H1 (cell line): ENCODE data around the gene ALOX15. TPM values are rescaled to one million over a fixed set of nuclear protein-coding genes. Genes with fewer than 3 reads are reported as not detected.

Source experiments
- CTCF ChIA-PET: fragments of 300-600 bp; sonication (Branson Sonifier 250); formaldehyde crosslinking; loops from one replicate; lab custom pipeline; 2021; ENCODE audit not compliant: partially characterized antibody; lab: Charles Lee
- POLR2A ChIA-PET: fragments of 300-600 bp; sonication (Branson Sonifier 250); formaldehyde crosslinking; loops from one replicate; lab custom pipeline; 2021; ENCODE audit warnings: inconsistent platforms; ENCODE audit not compliant: partially characterized antibody; lab: Charles Lee
- DNase-seq, 2 experiments: peaks; one replicate each; pipeline versions ENCODE4 v3.0.0 to v3.0.0-alpha.2; 2010 to 2022; ENCODE audit warnings: low spot score in 2 of 2, low read depth in 1 of 2, mixed read lengths in 1 of 2
- FAIRE-seq: peaks from 2 replicates; lab custom pipeline; 2011; peaks lifted over from hg19 to GRCh38; lab: Jason Lieb, UNC
- H2AFZ ChIP-seq: 2 replicates; pipeline ENCODE4 v1.8.1; 2012; ENCODE audit warnings: low read length, inconsistent platforms
- H2AK5ac ChIP-seq: 2 replicates; pipeline ENCODE4 v1.6.1; 2013; ENCODE audit warnings: low read depth, low read length
- H2BK120ac ChIP-seq: replicated peaks from 2 replicates; pipeline ENCODE3; 2013; ENCODE audit warnings: low read depth, low read length, inconsistent platforms
- H2BK12ac ChIP-seq: 2 replicates; pipeline ENCODE4 v1.6.1; 2013; ENCODE audit warnings: low read depth, low read length
- H2BK15ac ChIP-seq: 2 replicates; pipeline ENCODE4 v1.6.1; 2013; ENCODE audit warnings: low read length
- H2BK20ac ChIP-seq: 2 replicates; pipeline ENCODE4 v1.6.1; 2013; ENCODE audit warnings: low read length
- H2BK5ac ChIP-seq: 2 replicates; pipeline ENCODE4 v1.6.1; 2013; ENCODE audit warnings: low read depth, low read length
- H3K14ac ChIP-seq: 2 replicates; pipeline ENCODE4 v1.6.1; 2013; ENCODE audit warnings: inconsistent platforms; ENCODE audit not compliant: insufficient read length
- H3K18ac ChIP-seq: 2 replicates; pipeline ENCODE4 v1.6.1; 2013; ENCODE audit warnings: low read length; ENCODE audit errors: extremely low read depth
- H3K23ac ChIP-seq: 2 replicates; pipeline ENCODE4 v1.6.1; 2013; ENCODE audit warnings: inconsistent platforms; ENCODE audit not compliant: insufficient read length
- H3K23me2 ChIP-seq: 2 replicates; pipeline ENCODE4 v1.6.1; 2013; ENCODE audit warnings: low read depth, low read length
- H3K27ac ChIP-seq: 2 replicates; pipeline ENCODE4 v1.6.1; 2011; ENCODE audit warnings: low read depth, low read length, inconsistent platforms
- H3K27me3 ChIP-seq, 4 experiments: replicated peaks in 1 of 4; 1 replicate in 1 of 4; 2 replicates in 3 of 4; pipeline versions ENCODE4 v1.6.1 to v1.8.1; 2011 to 2013; ENCODE audit warnings: low read length in 3 of 4, mild to moderate bottlenecking in 3 of 4, inconsistent platforms in 2 of 4, mixed read lengths in 2 of 4, moderate library complexity in 1 of 4; ENCODE audit not compliant: control insufficient read depth in 3 of 4, insufficient read depth in 3 of 4; ENCODE audit errors: extremely low read depth in 1 of 4
- H3K36me3 ChIP-seq, 4 experiments: 2 replicates each; pipeline versions ENCODE4 v1.6.1 to v1.8.1; 2011 to 2013; ENCODE audit warnings: mild to moderate bottlenecking in 4 of 4, low read length in 3 of 4, moderate library complexity in 2 of 4, control low read depth in 1 of 4, inconsistent platforms in 1 of 4; ENCODE audit not compliant: insufficient read depth in 4 of 4, control insufficient read depth in 2 of 4
- H3K4ac ChIP-seq: replicated peaks from 2 replicates; pipeline ENCODE3; 2013; ENCODE audit warnings: low read length, low read depth, mixed read lengths, inconsistent platforms; ENCODE audit not compliant: insufficient read length
- H3K4me1 ChIP-seq, 4 experiments: replicated peaks in 1 of 4; 1 replicate in 1 of 4; 2 replicates in 3 of 4; pipeline versions ENCODE4 v1.6.1 to v1.8.1; 2011 to 2013; ENCODE audit warnings: low read length in 3 of 4, inconsistent platforms in 2 of 4, mixed read lengths in 1 of 4; ENCODE audit not compliant: insufficient read depth in 4 of 4, control insufficient read depth in 3 of 4
- H3K4me2 ChIP-seq, 2 experiments: 2 replicates each; pipeline versions ENCODE4 v1.6.1 to v1.8.1; 2011 to 2013; ENCODE audit warnings: low read depth in 2 of 2, low read length in 2 of 2, control low read depth in 1 of 2, inconsistent platforms in 1 of 2, mild to moderate bottlenecking in 1 of 2; ENCODE audit not compliant: insufficient read depth in 1 of 2
- H3K4me3 ChIP-seq, 4 experiments: fragments of 200-600, 300-600 bp in 1 of 4; sonication (generic), shearing (Covaris generic), sonication (Bioruptor Twin) in 1 of 4; 2 replicates each; pipeline versions ENCODE4 v1.5.1 to v1.8.1; 2011 to 2016; ENCODE audit warnings: low read length in 4 of 4, low read depth in 3 of 4, control low read depth in 2 of 4, inconsistent platforms in 2 of 4, mild to moderate bottlenecking in 2 of 4, mixed read lengths in 1 of 4, moderate library complexity in 1 of 4; ENCODE audit not compliant: insufficient read depth in 2 of 4; ENCODE audit errors: extremely low read depth in 1 of 4
- H3K56ac ChIP-seq: replicated peaks from 2 replicates; pipeline ENCODE3; 2013; ENCODE audit warnings: low read depth, mild to moderate bottlenecking, mixed read lengths, low read length, inconsistent platforms; ENCODE audit not compliant: insufficient read length
- H3K79me1 ChIP-seq: 2 replicates; pipeline ENCODE4 v1.6.1; 2013; ENCODE audit warnings: low read depth, low read length, control low read depth
- H3K79me2 ChIP-seq, 2 experiments: 2 replicates each; pipeline versions ENCODE4 v1.6.1 to v1.8.1; 2012 to 2013; ENCODE audit warnings: low read length in 2 of 2, mild to moderate bottlenecking in 2 of 2, inconsistent platforms in 1 of 2; ENCODE audit not compliant: insufficient read depth in 2 of 2, control insufficient read depth in 1 of 2
- H3K9ac ChIP-seq, 4 experiments: replicated peaks in 1 of 4; 1 replicate in 1 of 4; 2 replicates in 3 of 4; pipeline versions ENCODE4 v1.6.1 to v1.8.1; 2011 to 2013; ENCODE audit warnings: low read depth in 3 of 4, low read length in 3 of 4, control low read depth in 2 of 4, mild to moderate bottlenecking in 2 of 4, moderate library complexity in 2 of 4, inconsistent platforms in 1 of 4; ENCODE audit errors: extremely low read depth in 1 of 4
- H3K9me3 ChIP-seq, 2 experiments: 2 replicates each; pipeline versions ENCODE4 v1.6.1 to v1.8.1; 2012 to 2013; ENCODE audit warnings: mild to moderate bottlenecking in 2 of 2, moderate library complexity in 2 of 2, control low read depth in 1 of 2, inconsistent platforms in 1 of 2, low read depth in 1 of 2, low read length in 1 of 2, mixed read lengths in 1 of 2; ENCODE audit not compliant: insufficient read depth in 2 of 2
- H4K20me1 ChIP-seq, 2 experiments: replicated peaks in 1 of 2; 2 replicates each; pipeline versions ENCODE3 to v1.8.1; 2011 to 2013; ENCODE audit warnings: inconsistent platforms in 2 of 2, low read length in 2 of 2, mild to moderate bottlenecking in 1 of 2; ENCODE audit not compliant: insufficient read depth in 2 of 2, control insufficient read depth in 1 of 2
- H4K5ac ChIP-seq: 2 replicates; pipeline ENCODE4 v1.6.1; 2013; ENCODE audit warnings: low read length, low read depth, mixed read lengths, inconsistent platforms; ENCODE audit not compliant: insufficient read length
- H4K8ac ChIP-seq: 2 replicates; pipeline ENCODE4 v1.8.0; 2013; ENCODE audit warnings: mild to moderate bottlenecking, moderate library complexity, low read length, inconsistent platforms; ENCODE audit not compliant: insufficient read depth; ENCODE audit errors: extremely low read depth
- H4K91ac ChIP-seq: replicated peaks from 2 replicates; pipeline ENCODE3; 2013; ENCODE audit warnings: low read length, mixed read lengths, inconsistent platforms; ENCODE audit not compliant: insufficient read length
- CBX8 ChIP-seq: fragments of 300-800, 300-1000 bp; sonication (generic); IDR thresholded peaks from 2 replicates; pipeline ENCODE4 v1.7.1; 2016; ENCODE audit warnings: low read depth, low read length, borderline replicate concordance
- EZH2 ChIP-seq: fragments of 200-600 bp; sonication (generic); IDR thresholded peaks from 2 replicates; pipeline ENCODE4 v1.7.1; 2012; ENCODE audit warnings: low read depth, mild to moderate bottlenecking, moderate library complexity, low read length, inconsistent platforms; ENCODE audit not compliant: severe bottlenecking
- KDM4A ChIP-seq: IDR thresholded peaks from one replicate; pipeline ENCODE4 v1.7.1; 2012; ENCODE audit warnings: low read depth, mild to moderate bottlenecking, moderate library complexity, low read length, inconsistent platforms; ENCODE audit not compliant: severe bottlenecking
- NANOG ChIP-seq: IDR thresholded peaks from 2 replicates; pipeline ENCODE4 v1.6.1; 2011; ENCODE audit warnings: low read length, low read depth, mild to moderate bottlenecking, inconsistent platforms; ENCODE audit not compliant: insufficient read depth, poor library complexity, severe bottlenecking
- WGBS, 2 experiments: shearing (Covaris generic) in 1 of 2; methylation state at CpG; one replicate each; pipeline versions ENCODE4 v1.1.6 to v1.1.7; 2013 to 2015; ENCODE audit warnings: low lambda C conversion rate in 2 of 2, mixed read lengths in 2 of 2, inconsistent platforms in 1 of 2, low coverage in 1 of 2, missing lambda C conversion rate in 1 of 2; ENCODE audit not compliant: insufficient replicate concordance in 2 of 2, insufficient coverage in 1 of 2, insufficient read length in 1 of 2; ENCODE audit errors: extremely low coverage in 1 of 2, missing lambda C conversion rate in 1 of 2; 5-methylcytosine and 5-hydroxymethylcytosine counted together
- long read RNA-seq, 2 experiments: library from RNA in 1 of 2; library from capped mRNA in 1 of 2; stranded (forward); transcript quantifications; one replicate each; pipeline ENCODE4 v2.0.0, GENCODE V29; 2021; ENCODE audit warnings: inconsistent platforms in 1 of 2
- polyA minus RNA-seq, 3 experiments: library from RNA; depleted of rRNA, polyadenylated mRNA; stranded (reverse); fragments of >200 nt; gene quantifications; 1 replicate in 2 of 3; 2 replicates in 1 of 3; pipeline ENCODE4 v1.2.3, GENCODE V29; 2011
- polyA plus RNA-seq, 7 experiments: library from polyadenylated mRNA; depleted of rRNA in 3 of 7; stranded (reverse) in 5 of 7; unstranded in 2 of 7; fragments of >200 nt in 5 of 7; fragments of 200-250 nt in 2 of 7; gene quantifications; 1 replicate in 5 of 7; 2 replicates in 1 of 7; 4 replicates in 1 of 7; pipeline versions ENCODE4 v1.2.1 to v1.2.3, GENCODE V29; 2011 to 2013; ENCODE audit warnings: missing spikeins in 2 of 7, mixed read lengths in 2 of 7
- total RNA-seq: library from RNA; stranded (reverse); fragmentation: NEBNext Ultra II Directional; extraction: Animal tissue kit (Norgen Biotek cat#: 25700); gene quantifications from 2 replicates; pipeline ENCODE4 v1.2.1, GENCODE V29; 2021

ALOX15 gene, protein sequence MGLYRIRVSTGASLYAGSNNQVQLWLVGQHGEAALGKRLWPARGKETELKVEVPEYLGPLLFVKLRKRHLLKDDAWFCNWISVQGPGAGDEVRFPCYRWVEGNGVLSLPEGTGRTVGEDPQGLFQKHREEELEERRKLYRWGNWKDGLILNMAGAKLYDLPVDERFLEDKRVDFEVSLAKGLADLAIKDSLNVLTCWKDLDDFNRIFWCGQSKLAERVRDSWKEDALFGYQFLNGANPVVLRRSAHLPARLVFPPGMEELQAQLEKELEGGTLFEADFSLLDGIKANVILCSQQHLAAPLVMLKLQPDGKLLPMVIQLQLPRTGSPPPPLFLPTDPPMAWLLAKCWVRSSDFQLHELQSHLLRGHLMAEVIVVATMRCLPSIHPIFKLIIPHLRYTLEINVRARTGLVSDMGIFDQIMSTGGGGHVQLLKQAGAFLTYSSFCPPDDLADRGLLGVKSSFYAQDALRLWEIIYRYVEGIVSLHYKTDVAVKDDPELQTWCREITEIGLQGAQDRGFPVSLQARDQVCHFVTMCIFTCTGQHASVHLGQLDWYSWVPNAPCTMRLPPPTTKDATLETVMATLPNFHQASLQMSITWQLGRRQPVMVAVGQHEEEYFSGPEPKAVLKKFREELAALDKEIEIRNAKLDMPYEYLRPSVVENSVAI
- total RNA-seq, result 1.5 TPM in 2 replicates
- polyA plus RNA-seq (2011; rRNA removed), result 1.7 and 2.2 TPM in 2 replicates
- polyA plus RNA-seq (2011; cell fraction: cytosol; rRNA removed), result 2.0 TPM
- 2.4 TPM for polyA plus RNA-seq (2011; cell fraction: nucleus; rRNA removed)
- 0.99 to 1.8 TPM (median 1.3 TPM) in 4 replicates for polyA plus RNA-seq (2012, experiment 1 of 2)
- polyA plus RNA-seq (2012, experiment 2 of 2), result 1.2 TPM
- polyA plus RNA-seq (2013, experiment 1 of 2), result 0.61 TPM
- polyA plus RNA-seq (2013, experiment 2 of 2), result 0.64 TPM
- 1.00 and 1.8 TPM in 2 replicates for polyA minus RNA-seq (2011; rRNA and poly(A)+ RNA removed)
- polyA minus RNA-seq (2011; cell fraction: cytosol; rRNA and poly(A)+ RNA removed), result 1.3 TPM
- polyA minus RNA-seq (2011; cell fraction: nucleus; rRNA and poly(A)+ RNA removed), result 0.60 TPM
- long read RNA-seq, experiment 1, partial matches to known transcripts, result 0 of 1 reads
- long read RNA-seq, experiment 1, other reads (novel, unspliced or antisense), result 1 of 1 reads
- long read RNA-seq, experiment 2, result 0 reads

DNA sequence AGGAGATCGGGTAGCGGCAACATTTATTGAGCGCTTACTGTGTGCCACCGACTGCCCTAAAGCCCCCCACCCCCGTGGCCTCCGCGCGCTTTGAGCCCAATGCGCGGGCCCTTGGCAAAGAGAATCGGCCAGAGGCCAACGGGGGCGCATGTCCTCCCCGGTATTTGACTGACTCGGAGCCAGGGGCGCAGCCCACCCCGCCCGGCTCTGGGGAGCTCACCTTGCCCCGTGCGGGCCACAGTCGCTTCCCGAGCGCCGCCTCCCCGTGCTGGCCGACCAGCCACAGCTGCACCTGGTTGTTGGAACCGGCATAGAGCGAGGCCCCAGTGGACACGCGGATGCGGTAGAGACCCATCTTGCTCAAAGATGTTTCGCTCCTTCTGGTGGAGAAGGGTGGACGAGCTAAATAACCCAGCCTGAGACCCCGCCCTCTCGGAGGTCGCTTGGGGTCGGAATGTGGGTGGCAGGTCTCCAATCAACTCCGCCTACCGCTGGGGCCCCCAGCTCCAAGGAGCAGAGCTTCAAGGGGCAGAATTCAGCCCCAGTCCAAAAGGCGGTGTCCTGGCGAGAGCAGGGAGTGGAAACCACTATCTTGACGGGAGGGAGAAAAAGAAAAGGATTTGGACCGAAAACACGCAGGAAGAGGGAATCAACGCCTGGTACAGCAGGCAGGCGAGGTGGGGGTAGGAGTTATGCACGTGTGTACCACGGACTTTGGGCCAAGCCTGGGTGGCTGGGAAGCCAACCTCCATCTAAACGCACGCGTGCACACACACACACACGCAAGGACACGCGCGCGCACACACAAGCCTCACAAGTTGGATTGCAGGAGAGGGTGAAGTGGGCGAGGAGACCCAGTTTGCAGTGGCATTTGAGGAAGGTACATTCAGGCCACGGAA is at the start of gene ALOX15:
Gene ALOX15, minus strand, starts transcription at position 382 of the 899 bp plus-strand sequence. Its CDS starts 27 bp downstream, at position 355.
- DNase-seq (peak in 1 of 2 experiments; percentile 74), FAIRE-seq (no peak)
- Histone ChIP-seq H2BK20ac (no peak within 1 kb of the TSS), H3K14ac (no peak within 1 kb of the TSS), H2BK15ac (0 out of 2 replicates have a peak within 1 kb of the TSS, but pooled peaks have one; percentile 100), H4K5ac (no peak within 1 kb of the TSS), H3K56ac (no peak within 1 kb of the TSS), H3K4me2 (peak within 1 kb of the TSS; percentile 78 to 91), H2AFZ (peak within 1 kb of the TSS; percentile 3; the same call in 1 of the 2 replicates), H2BK5ac (no peak within 1 kb of the TSS), H3K79me2 (no peaks in the 10 kb centered on the region), H3K4me3 (peak within 1 kb of the TSS; percentile 4 to 61 (median 33)), H4K20me1 (no peaks in the 10 kb centered on the region), H4K91ac (no peak within 1 kb of the TSS), H4K8ac (no peak within 1 kb of the TSS), H3K9ac (no peak within 1 kb of the TSS; a peak in 1 of 7 replicates), H3K36me3 (no peaks in the 10 kb centered on the region), H3K4ac (no peak within 1 kb of the TSS), H3K27ac (no peak within 1 kb of the TSS), H3K23ac (no peak within 1 kb of the TSS), H3K23me2 (peaks cover 11% of the 10 kb centered on the region; the same call in 1 of the 2 replicates), H3K9me3 (no peaks in the 10 kb centered on the region), H2BK12ac (peak within 1 kb of the TSS; percentile 80; the same call in 1 of the 2 replicates), H3K4me1 (peaks cover 0 to 11% (median 7%) of the 10 kb centered on the region in 4 experiments; a peak in 6 of 7 replicates), H2AK5ac (no peak within 1 kb of the TSS), H3K27me3 (peaks cover 27 to 55% (median 44%) of the 10 kb centered on the region in 4 experiments), H2BK120ac (no peak within 1 kb of the TSS), H3K79me1 (no peaks in the 10 kb centered on the region), H3K18ac (peak within 1 kb of the TSS; percentile 83; the same call in 1 of the 2 replicates)
- CTCF ChIA-PET, result interaction anchor here (0.7 to 1.4 kb wide), 4 partner anchors 10 to 76 kb away, joined by 3 to 5 read pairs (median 3); no protein-coding TSS in a partner anchor
- 10% methylated on average over 58 of the region's 58 CpGs; no CpG with 5 or more reads in 1 of the 2 experiments for WGBS, 2 experiments
- POLR2A ChIA-PET, result interaction anchor here (0.8 to 1.2 kb wide), 3 partner anchors 27 to 82 kb away, joined by 3 read pairs; no protein-coding TSS in a partner anchor
- TF ChIP-seq NANOG, result no peak
- TF ChIP-seq KDM4A, result peak; percentile 72
- peak; percentile 88 for TF ChIP-seq EZH2
- TF ChIP-seq CBX8, result no peak
